ENCODE results near the gene HEATR5B. TPM values are rescaled to one million over a fixed set of nuclear protein-coding genes. Genes with fewer than 3 reads are reported as not detected.
A peak's percentile ranks its signal among the peaks of the same experiment; 100 is the strongest.
"Not testable (repeated sequence)": the region's sequence is repeated elsewhere in the genome, so short reads cannot be mapped to it uniquely, and the experiment has no call there.

Gene HEATR5B
- polyA plus RNA-seq, 1 donor (not counting 4 experiments of a cell fraction or from before 2014, with no cell fraction given): 21.1 TPM

DNA sequence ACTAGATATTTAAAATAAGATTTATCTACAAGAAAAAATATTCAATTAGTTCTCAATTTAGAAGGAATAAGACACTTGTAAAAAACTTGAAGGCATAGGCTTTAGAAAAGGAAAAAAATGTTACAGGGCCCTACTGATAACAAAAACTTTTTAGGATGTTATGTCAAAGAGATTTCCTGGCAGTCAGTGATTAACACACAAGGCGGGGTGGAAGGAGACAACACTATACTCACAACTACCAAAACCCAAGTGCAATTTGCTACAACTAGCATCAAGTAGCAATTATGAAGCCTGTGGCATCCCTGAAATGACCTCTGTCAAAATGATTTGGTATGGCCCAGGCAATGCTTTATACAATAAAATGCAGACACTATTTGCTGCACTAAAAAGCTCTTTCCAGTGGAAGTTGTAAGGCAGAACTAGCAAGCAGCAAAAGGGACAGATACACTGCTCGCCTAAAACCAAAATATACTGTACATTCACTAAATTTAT lies 133.1 kb downstream of the HEATR5B start:
- Histone ChIP-seq H3K9me3 (ENCODE audit: control insufficient read depth, low read depth, low read length) (no peaks in the 10 kb centered on the region), H3K79me2 (ENCODE audit: control insufficient read depth, insufficient read depth, low read length) (peaks cover 62% of the 10 kb centered on the region), H3K9ac (ENCODE audit: control insufficient read depth, extremely low read depth, insufficient read depth, low read length) (no peak overlapping the region), H3K4me3 (ENCODE audit: control insufficient read depth in 2 of 3, extremely low read depth in 1 of 3, insufficient read depth in 2 of 3, low read depth in 1 of 3, low read length in 3 of 3) (no peak overlapping the region), H3K9me1 (ENCODE audit: control insufficient read depth, extremely low read depth, insufficient read depth, low read length) (no peaks in the 10 kb centered on the region), H3K27ac (ENCODE audit: control insufficient read depth, insufficient read depth, low read length) (peak overlapping the region; percentile 96), H2AFZ (ENCODE audit: control insufficient read depth, low read length) (no peak overlapping the region), H3K27me3 (ENCODE audit: control insufficient read depth, extremely low read depth, insufficient read depth, low read length) (no peaks in the 10 kb centered on the region), H3K36me3 (ENCODE audit: control insufficient read depth in 2 of 2, extremely low read depth in 1 of 2, insufficient read depth in 2 of 2, low read length in 2 of 2) (no peaks in the 10 kb centered on the region), H3K4me2 (ENCODE audit: control insufficient read depth, extremely low read depth, insufficient read depth, low read depth, low read length) (peak overlapping the region; percentile 58), H3K4me1 (ENCODE audit: control insufficient read depth, extremely low read depth, insufficient read depth, low read length) (peaks cover 24% of the 10 kb centered on the region), H4K20me1 (ENCODE audit: control insufficient read depth, extremely low read depth, insufficient read depth, low read length) (no peaks in the 10 kb centered on the region)
- no peak for TF ChIP-seq EZH2 (IDR thresholded peaks at IDR 0.05; ENCODE audit: low read length)
- TF ChIP-seq, protein P1, sequence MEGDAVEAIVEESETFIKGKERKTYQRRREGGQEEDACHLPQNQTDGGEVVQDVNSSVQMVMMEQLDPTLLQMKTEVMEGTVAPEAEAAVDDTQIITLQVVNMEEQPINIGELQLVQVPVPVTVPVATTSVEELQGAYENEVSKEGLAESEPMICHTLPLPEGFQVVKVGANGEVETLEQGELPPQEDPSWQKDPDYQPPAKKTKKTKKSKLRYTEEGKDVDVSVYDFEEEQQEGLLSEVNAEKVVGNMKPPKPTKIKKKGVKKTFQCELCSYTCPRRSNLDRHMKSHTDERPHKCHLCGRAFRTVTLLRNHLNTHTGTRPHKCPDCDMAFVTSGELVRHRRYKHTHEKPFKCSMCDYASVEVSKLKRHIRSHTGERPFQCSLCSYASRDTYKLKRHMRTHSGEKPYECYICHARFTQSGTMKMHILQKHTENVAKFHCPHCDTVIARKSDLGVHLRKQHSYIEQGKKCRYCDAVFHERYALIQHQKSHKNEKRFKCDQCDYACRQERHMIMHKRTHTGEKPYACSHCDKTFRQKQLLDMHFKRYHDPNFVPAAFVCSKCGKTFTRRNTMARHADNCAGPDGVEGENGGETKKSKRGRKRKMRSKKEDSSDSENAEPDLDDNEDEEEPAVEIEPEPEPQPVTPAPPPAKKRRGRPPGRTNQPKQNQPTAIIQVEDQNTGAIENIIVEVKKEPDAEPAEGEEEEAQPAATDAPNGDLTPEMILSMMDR (optimal IDR thresholded peaks at IDR 0.05 in 1 of 3, IDR thresholded peaks at IDR 0.05 in 1 of 3, conservative IDR thresholded peaks at IDR 0.05 in 1 of 3; ENCODE audit: extremely low read depth in 1 of 3, insufficient read depth in 2 of 3, low read length in 3 of 3): no peak
- FAIRE-seq (peak; percentile 66), DNase-seq (ENCODE audit: low read depth, low spot score) (no peak)
- dilution Hi-C loops (cut with MboI; ENCODE audit: extremely low pct_ligation_motif_present, low sequenced_read_pairs): no loop called here

DNA sequence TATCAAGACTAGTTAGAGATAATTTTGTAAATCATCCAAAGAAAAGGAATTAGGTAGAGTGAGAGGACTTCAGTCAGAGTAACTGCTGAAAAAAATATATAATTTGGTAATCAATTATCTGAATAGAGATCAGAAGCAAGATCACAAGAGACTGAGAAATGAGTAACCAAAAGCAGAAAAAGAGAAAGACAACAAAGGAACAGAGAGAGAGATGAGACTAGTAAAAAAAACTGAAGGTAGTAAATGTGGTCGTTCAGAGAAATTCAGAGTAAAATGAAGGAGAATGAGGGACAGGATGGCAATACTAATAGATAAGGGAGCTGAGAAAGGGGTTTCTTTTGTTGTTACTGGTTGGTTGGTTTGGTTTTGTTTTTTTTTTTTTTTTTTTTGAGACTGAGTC lies 134.3 kb downstream of the HEATR5B start:
- no peak overlapping the region for H3K4me2 ChIP-seq (ENCODE audit: control insufficient read depth, extremely low read depth, insufficient read depth, low read depth, low read length)
- peaks cover 53% of the 10 kb centered on the region for H3K79me2 ChIP-seq (ENCODE audit: control insufficient read depth, insufficient read depth, low read length)
- no peaks in the 10 kb centered on the region for H3K27me3 ChIP-seq (ENCODE audit: control insufficient read depth, extremely low read depth, insufficient read depth, low read length)
- no peak overlapping the region for H3K9ac ChIP-seq (ENCODE audit: control insufficient read depth, extremely low read depth, insufficient read depth, low read length)
- DNase-seq (ENCODE audit: low read depth, low spot score): no peak
- H3K36me3 ChIP-seq (ENCODE audit: control insufficient read depth in 2 of 2, extremely low read depth in 1 of 2, insufficient read depth in 2 of 2, low read length in 2 of 2): no peaks in the 10 kb centered on the region
- H3K9me1 ChIP-seq (ENCODE audit: control insufficient read depth, extremely low read depth, insufficient read depth, low read length): no peaks in the 10 kb centered on the region
- H2AFZ ChIP-seq (ENCODE audit: control insufficient read depth, low read length): no peak overlapping the region
- TF ChIP-seq, protein P1 (optimal IDR thresholded peaks at IDR 0.05 in 1 of 3, IDR thresholded peaks at IDR 0.05 in 1 of 3, conservative IDR thresholded peaks at IDR 0.05 in 1 of 3; ENCODE audit: extremely low read depth in 1 of 3, insufficient read depth in 2 of 3, low read length in 3 of 3): no peak
- no peak for TF ChIP-seq EZH2 (IDR thresholded peaks at IDR 0.05; ENCODE audit: low read length)
- dilution Hi-C loops (cut with MboI; ENCODE audit: extremely low pct_ligation_motif_present, low sequenced_read_pairs): no loop called here
- H3K4me3 ChIP-seq (ENCODE audit: control insufficient read depth in 2 of 3, extremely low read depth in 1 of 3, insufficient read depth in 2 of 3, low read depth in 1 of 3, low read length in 3 of 3): no peak overlapping the region
- FAIRE-seq: no peak
- peaks cover 24% of the 10 kb centered on the region for H3K4me1 ChIP-seq (ENCODE audit: control insufficient read depth, extremely low read depth, insufficient read depth, low read length)
- no peaks in the 10 kb centered on the region for H4K20me1 ChIP-seq (ENCODE audit: control insufficient read depth, extremely low read depth, insufficient read depth, low read length)
- H3K27ac ChIP-seq (ENCODE audit: control insufficient read depth, insufficient read depth, low read length): no peak overlapping the region
- H3K9me3 ChIP-seq (ENCODE audit: control insufficient read depth, low read depth, low read length): no peaks in the 10 kb centered on the region

DNA sequence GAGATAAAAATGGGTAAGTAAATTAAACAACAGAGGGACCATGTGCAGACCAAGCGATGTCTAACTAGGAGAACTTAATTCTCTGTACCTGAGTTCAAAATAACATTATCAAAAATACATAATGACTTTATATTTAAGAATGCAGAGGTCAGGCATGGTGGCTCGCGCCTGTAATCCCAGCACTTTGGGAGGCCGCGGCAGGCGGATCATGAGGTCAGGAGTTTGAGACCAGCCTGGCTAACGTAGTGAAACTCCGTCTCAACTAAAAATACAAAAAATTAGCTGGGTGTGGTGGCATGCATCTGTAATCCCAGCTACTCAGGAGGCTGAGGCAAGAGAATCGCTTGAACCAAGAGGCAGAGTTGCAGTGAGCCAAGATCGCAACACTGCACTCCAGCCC lies 138.9 kb downstream of the HEATR5B start:
- H3K4me2 ChIP-seq (ENCODE audit: control insufficient read depth, extremely low read depth, insufficient read depth, low read depth, low read length); DNase-seq (ENCODE audit: low read depth, low spot score); H3K27me3 ChIP-seq (ENCODE audit: control insufficient read depth, extremely low read depth, insufficient read depth, low read length); FAIRE-seq; H3K4me3 ChIP-seq (ENCODE audit: control insufficient read depth in 2 of 3, extremely low read depth in 1 of 3, insufficient read depth in 2 of 3, low read depth in 1 of 3, low read length in 3 of 3); H3K36me3 ChIP-seq (ENCODE audit: control insufficient read depth in 2 of 2, extremely low read depth in 1 of 2, insufficient read depth in 2 of 2, low read length in 2 of 2); dilution Hi-C loops (cut with MboI; ENCODE audit: extremely low pct_ligation_motif_present, low sequenced_read_pairs); H3K9me3 ChIP-seq (ENCODE audit: control insufficient read depth, low read depth, low read length); H3K9ac ChIP-seq (ENCODE audit: control insufficient read depth, extremely low read depth, insufficient read depth, low read length); H4K20me1 ChIP-seq (ENCODE audit: control insufficient read depth, extremely low read depth, insufficient read depth, low read length); H3K27ac ChIP-seq (ENCODE audit: control insufficient read depth, insufficient read depth, low read length); H2AFZ ChIP-seq (ENCODE audit: control insufficient read depth, low read length); H3K4me1 ChIP-seq (ENCODE audit: control insufficient read depth, extremely low read depth, insufficient read depth, low read length); H3K9me1 ChIP-seq (ENCODE audit: control insufficient read depth, extremely low read depth, insufficient read depth, low read length): not testable (repeated sequence)
- H3K79me2 ChIP-seq (ENCODE audit: control insufficient read depth, insufficient read depth, low read length): peaks cover 49% of the 10 kb centered on the region
